GM18499 (cell line): ENCODE results near the gene AFG1L.

Source experiments
- ATAC-seq: cut with Tn5 transposase; IDR thresholded peaks from one replicate; pipeline ENCODE4 v1.9.1; 2021; ENCODE audit warnings: moderate number of reproducible peaks; ENCODE audit not compliant: insufficient read depth, unreplicated experiment

Gene AFG1L

DNA sequence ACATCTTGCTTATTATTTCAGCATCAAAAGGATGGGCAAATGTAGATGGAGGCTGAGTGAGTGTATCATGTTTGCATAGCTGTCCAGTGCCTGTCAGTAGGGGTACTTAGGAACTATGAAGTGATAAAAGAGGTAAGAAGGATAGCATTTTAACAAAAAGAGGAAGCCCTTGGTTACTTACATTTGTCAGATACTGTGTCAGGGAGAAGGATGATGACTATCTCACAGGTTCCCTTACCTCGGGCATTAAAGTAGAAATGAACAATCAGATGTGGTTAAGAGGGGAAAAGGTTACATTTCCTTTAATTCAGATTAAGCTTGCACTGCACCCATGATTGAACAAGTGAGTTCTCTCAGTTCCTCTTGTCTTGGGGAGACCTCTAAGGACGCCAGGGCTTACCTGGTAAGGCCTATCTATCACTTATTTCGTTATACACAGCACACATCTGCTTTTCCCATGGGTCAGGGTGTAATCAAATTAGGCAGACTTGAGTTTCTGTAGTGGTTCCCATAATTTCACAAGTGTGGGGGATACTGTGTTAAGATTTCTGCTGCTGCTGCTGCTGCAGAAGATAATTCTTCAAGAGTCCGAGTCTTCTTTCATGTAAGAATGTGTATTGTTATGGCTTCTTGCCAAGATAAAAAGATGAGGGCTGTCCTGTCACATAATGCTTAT, 270.4 kb downstream of the AFG1L start:
- ATAC-seq: peak; percentile 87

GRCh38 chr6:108565893-108566292, 271.0 kb downstream of the AFG1L start:
- no peak for ATAC-seq

- no peak for ATAC-seq
Measured at GRCh38 chr6:108566406-108566805, 271.6 kb downstream of the AFG1L start.

GRCh38 chr6:108568101-108568500, 273.2 kb downstream of the AFG1L start:
- ATAC-seq: no peak

DNA sequence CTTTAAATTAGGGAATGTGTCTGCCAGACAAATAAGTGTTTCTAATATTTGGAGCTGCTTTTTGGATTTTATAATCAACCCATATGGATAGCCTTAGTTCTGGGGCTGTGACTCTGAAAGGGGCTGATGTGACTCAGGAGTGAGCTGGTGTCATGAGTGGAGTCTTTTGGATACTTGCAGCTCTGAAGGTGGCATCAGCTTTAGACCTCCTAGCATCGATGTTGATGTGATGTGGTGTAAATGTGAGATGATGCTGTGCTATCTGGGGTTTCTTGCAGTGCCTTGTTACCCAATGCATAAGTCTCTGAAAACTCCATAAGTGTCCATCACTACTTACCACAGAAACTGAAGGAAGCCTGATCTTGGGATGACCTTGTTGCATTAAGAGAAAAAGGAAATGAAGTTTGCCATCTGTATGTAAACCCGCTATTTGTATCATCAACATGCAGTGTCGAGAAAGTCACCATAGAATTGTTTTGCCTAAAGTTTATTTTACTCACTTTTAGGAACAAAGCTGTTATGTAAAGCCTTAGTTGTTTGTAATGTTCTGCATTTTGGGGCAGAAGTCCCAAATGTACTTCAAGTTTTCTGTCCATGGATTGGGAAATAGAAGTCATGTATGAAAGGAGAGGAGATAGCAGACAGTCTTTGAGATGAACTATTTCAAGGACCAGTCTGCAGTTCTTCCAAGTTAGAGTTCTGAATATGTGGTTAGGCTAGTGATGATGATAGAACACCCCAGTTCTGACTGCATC, 273.9 kb downstream of the AFG1L start:
- ATAC-seq: no peak

GRCh38 chr6:108570517-108570916, 275.7 kb downstream of the AFG1L start:
- ATAC-seq: no peak

- ATAC-seq: no peak
Measured at GRCh38 chr6:108574457-108575141, 279.7 kb downstream of the AFG1L start.
